Liver (tissue), 9 donors: Measurements from ENCODE around the gene MSH4. TPM values are rescaled to one million over a fixed set of nuclear protein-coding genes. Genes with fewer than 3 reads are reported as not detected.
"Not testable (repeated sequence)": the region's sequence is repeated elsewhere in the genome, so short reads cannot be mapped to it uniquely, and the experiment has no call there.

Experiments
- DNase-seq: peaks from one replicate; pipeline ENCODE4 v3.0.0-alpha.2; 2017; ENCODE audit warnings: low spot score
- H3K27ac ChIP-seq, 2 donors: one replicate each; pipeline ENCODE4 v1.7.0; 2013; ENCODE audit warnings: inconsistent platforms in 2 of 2, low read length in 2 of 2, control low read depth in 1 of 2, low read depth in 1 of 2, mild to moderate bottlenecking in 1 of 2
- H3K27me3 ChIP-seq, 4 donors: one replicate each; pipeline versions ENCODE4 v1.6.1 to v1.7.0; 2013; ENCODE audit warnings: low read length in 3 of 4, inconsistent platforms in 1 of 4, mild to moderate bottlenecking in 1 of 4, moderate library complexity in 1 of 4; ENCODE audit not compliant: control insufficient read depth in 4 of 4, insufficient read depth in 4 of 4
- H3K36me3 ChIP-seq, 4 donors: one replicate each; pipeline versions ENCODE4 v1.6.1 to v1.7.0; 2013; ENCODE audit warnings: low read length in 3 of 4, mild to moderate bottlenecking in 3 of 4, low read depth in 1 of 4, moderate library complexity in 1 of 4; ENCODE audit not compliant: control insufficient read depth in 4 of 4, insufficient read depth in 3 of 4
- H3K4me1 ChIP-seq, 4 donors: one replicate each; pipeline versions ENCODE4 v1.6.1 to v1.7.0; 2013; ENCODE audit warnings: low read length in 3 of 4, mild to moderate bottlenecking in 3 of 4, moderate library complexity in 1 of 4; ENCODE audit not compliant: control insufficient read depth in 4 of 4, insufficient read depth in 4 of 4
- H3K4me3 ChIP-seq, 3 donors: one replicate each; pipeline versions ENCODE4 v1.6.1 to v1.7.0; 2013; ENCODE audit warnings: low read length in 3 of 3, control low read depth in 1 of 3, low read depth in 1 of 3, mild to moderate bottlenecking in 1 of 3
- H3K9ac ChIP-seq, 2 donors: one replicate each; pipeline ENCODE4 v1.7.0; 2013; ENCODE audit warnings: low read length in 2 of 2, mild to moderate bottlenecking in 2 of 2, moderate library complexity in 2 of 2, control low read depth in 1 of 2, low read depth in 1 of 2
- H3K9me3 ChIP-seq, 4 donors: one replicate each; pipeline versions ENCODE4 v1.6.1 to v1.7.0; 2013; ENCODE audit warnings: low read length in 3 of 4; ENCODE audit not compliant: control insufficient read depth in 4 of 4
- EGR1 ChIP-seq, 2 donors: IDR thresholded peaks; 2 replicates each; pipeline ENCODE4 v1.6.1; 2016 to 2018; ENCODE audit warnings: antibody characterized with exemption in 2 of 2, low read depth in 2 of 2
- FOXA1 ChIP-seq: IDR thresholded peaks from 2 replicates; pipeline ENCODE4 v1.6.1; 2016; ENCODE audit warnings: antibody characterized with exemption
- FOXA2 ChIP-seq: IDR thresholded peaks from 2 replicates; pipeline ENCODE4 v1.6.1; 2016; ENCODE audit warnings: antibody characterized with exemption
- HNF4A ChIP-seq, 2 donors: conservative IDR thresholded peaks; 2 replicates each; pipeline ENCODE4 v1.6.1; 2016; ENCODE audit warnings: antibody characterized with exemption in 2 of 2, mild to moderate bottlenecking in 2 of 2
- JUND ChIP-seq, 2 donors: IDR thresholded peaks; 2 replicates each; pipeline ENCODE4 v1.6.1; 2016; ENCODE audit warnings: antibody characterized with exemption in 2 of 2
- NR2F2 ChIP-seq: IDR thresholded peaks from 2 replicates; pipeline ENCODE4 v1.6.1; 2016; ENCODE audit warnings: antibody characterized with exemption
- RAD21 ChIP-seq, 2 donors: IDR thresholded peaks; 2 replicates each; pipeline ENCODE4 v1.6.1; 2016; ENCODE audit warnings: antibody characterized with exemption in 2 of 2, mild to moderate bottlenecking in 2 of 2
- RXRA ChIP-seq, 2 donors: IDR thresholded peaks; 2 replicates each; pipeline ENCODE4 v1.6.1; 2017 to 2018; ENCODE audit warnings: antibody characterized with exemption in 2 of 2, mild to moderate bottlenecking in 1 of 2
- SP1 ChIP-seq: IDR thresholded peaks from 2 replicates; pipeline ENCODE4 v1.6.1; 2018; ENCODE audit warnings: antibody characterized with exemption, mild to moderate bottlenecking
- TAF1 ChIP-seq: conservative IDR thresholded peaks from 2 replicates; pipeline ENCODE4 v1.6.1; 2016; ENCODE audit warnings: antibody characterized with exemption, mild to moderate bottlenecking
- YY1 ChIP-seq: IDR thresholded peaks from 2 replicates; pipeline ENCODE4 v1.6.1; 2016; ENCODE audit warnings: antibody characterized with exemption, mild to moderate bottlenecking
- whole genome bisulfite sequencing: extraction: QIAGEN DNeasy Blood & Tissue Kit; methylation state at CpG from one replicate; pipeline ENCODE4 v1.1.7; 2013; 5-methylcytosine and 5-hydroxymethylcytosine counted together
- polyA plus RNA-seq, 2 donors: library from polyadenylated mRNA; stranded (reverse) in 1 of 2; unstranded in 1 of 2; fragments of 200-250 nt in 1 of 2; fragments of >200 nt in 1 of 2; fragmentation: Nextera tagmentation in 1 of 2; extraction: Ambion mirVana in 1 of 2; gene quantifications; one replicate each; pipeline versions ENCODE4 v1.2.1 to v1.2.3, GENCODE V29; 2013 to 2015
- total RNA-seq, 2 donors: library from RNA; depleted of rRNA; stranded (reverse); fragments of >200 nt; gene quantifications; one replicate each; pipeline ENCODE4 v1.2.3, GENCODE V29; 2014
- TF ChIP-seq, protein P1 (sequence below): fragments of 150-350 bp; IDR thresholded peaks from 2 replicates; pipeline ENCODE4 v1.5.1; 2017; ENCODE audit warnings: improper control_type of control experiment, low read depth, low read length; ENCODE audit not compliant: missing input control
- TF ChIP-seq, protein P2 (sequence below): IDR thresholded peaks from 2 replicates; pipeline ENCODE4 v1.6.1; 2016; ENCODE audit warnings: antibody characterized with exemption
- donor health status: healthy.
- donor health status: healthy.
- donor health status: healthy.
- donor health status: healthy.
- donor health status: healthy.

The MSH4 gene
- total RNA-seq (under 1 TPM; 0.08 to 0.14 TPM), polyA plus RNA-seq (not detected)

DNA sequence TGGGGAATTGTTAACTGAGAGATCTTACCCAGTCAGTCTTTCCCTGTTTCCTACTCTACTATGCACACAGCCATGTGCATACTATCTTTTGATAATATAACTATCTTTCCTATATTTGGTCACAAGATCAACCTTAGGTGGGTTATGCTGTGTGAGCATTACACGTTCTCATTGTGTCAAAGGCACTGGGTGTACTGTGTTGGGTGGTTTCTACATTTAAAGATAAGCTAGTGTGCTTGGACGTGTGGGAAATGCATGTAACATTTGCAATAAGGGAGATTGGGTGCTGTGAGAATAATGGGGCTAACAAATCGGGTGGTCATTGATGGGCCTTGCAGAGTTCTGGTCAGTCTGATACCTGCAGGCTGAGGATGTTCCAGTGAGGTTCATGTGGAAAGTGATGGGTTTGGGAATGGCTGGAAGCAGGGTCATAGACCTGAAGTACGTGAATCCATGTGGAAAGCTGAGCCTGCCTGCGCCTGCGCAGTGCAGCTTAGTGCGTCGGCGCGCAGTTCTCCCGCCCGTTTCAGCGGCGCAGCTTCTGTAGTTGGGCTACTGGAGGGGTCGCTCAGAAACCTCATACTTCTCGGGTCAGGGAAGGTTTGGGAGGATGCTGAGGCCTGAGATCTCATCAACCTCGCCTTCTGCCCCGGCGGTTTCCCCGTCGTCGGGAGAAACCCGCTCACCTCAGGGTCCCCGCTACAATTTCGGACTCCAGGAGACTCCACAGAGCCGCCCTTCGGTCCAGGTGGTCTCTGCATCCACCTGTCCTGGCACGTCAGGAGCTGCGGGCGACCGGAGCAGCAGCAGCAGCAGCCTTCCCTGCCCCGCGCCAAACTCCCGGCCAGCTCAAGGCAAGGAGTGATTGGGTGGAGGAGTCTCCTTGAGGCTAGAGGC is at the start of gene MSH4:
TSS of gene MSH4 (plus strand) at position 507 of the 897 bp plus-strand sequence. CDS start at position 611, 104 bp downstream.
- Histone ChIP-seq H3K4me3 (no peak within 1 kb of the TSS), H3K9ac (no peak within 1 kb of the TSS), H3K27me3 (no peaks in the 10 kb centered on the region), H3K4me1 (no peaks in the 10 kb centered on the region), H3K27ac (no peak within 1 kb of the TSS), H3K36me3 (peaks cover 11 to 46% (median 38%) of the 10 kb centered on the region in 4 donors), H3K9me3 (no peaks in the 10 kb centered on the region)
- DNase-seq = no peak
- TF ChIP-seq HNF4A (conservative IDR thresholded peaks at IDR 0.05) = no peak
- no peak for TF ChIP-seq FOXA1
- no peak for TF ChIP-seq SP1
- no peak for TF ChIP-seq NR2F2
- TF ChIP-seq FOXA2 = no peak
- TF ChIP-seq RXRA (IDR thresholded peaks at IDR 0.05) = no peak
- TF ChIP-seq RAD21 (IDR thresholded peaks at IDR 0.05) = no peak
- no peak for TF ChIP-seq JUND (IDR thresholded peaks at IDR 0.05)
- TF ChIP-seq EGR1 (IDR thresholded peaks at IDR 0.05; ENCODE audit: low read depth in 2 of 2) = no peak
- TF ChIP-seq, protein P1, sequence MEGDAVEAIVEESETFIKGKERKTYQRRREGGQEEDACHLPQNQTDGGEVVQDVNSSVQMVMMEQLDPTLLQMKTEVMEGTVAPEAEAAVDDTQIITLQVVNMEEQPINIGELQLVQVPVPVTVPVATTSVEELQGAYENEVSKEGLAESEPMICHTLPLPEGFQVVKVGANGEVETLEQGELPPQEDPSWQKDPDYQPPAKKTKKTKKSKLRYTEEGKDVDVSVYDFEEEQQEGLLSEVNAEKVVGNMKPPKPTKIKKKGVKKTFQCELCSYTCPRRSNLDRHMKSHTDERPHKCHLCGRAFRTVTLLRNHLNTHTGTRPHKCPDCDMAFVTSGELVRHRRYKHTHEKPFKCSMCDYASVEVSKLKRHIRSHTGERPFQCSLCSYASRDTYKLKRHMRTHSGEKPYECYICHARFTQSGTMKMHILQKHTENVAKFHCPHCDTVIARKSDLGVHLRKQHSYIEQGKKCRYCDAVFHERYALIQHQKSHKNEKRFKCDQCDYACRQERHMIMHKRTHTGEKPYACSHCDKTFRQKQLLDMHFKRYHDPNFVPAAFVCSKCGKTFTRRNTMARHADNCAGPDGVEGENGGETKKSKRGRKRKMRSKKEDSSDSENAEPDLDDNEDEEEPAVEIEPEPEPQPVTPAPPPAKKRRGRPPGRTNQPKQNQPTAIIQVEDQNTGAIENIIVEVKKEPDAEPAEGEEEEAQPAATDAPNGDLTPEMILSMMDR = no peak
- TF ChIP-seq YY1 = no peak
- TF ChIP-seq, protein P2, sequence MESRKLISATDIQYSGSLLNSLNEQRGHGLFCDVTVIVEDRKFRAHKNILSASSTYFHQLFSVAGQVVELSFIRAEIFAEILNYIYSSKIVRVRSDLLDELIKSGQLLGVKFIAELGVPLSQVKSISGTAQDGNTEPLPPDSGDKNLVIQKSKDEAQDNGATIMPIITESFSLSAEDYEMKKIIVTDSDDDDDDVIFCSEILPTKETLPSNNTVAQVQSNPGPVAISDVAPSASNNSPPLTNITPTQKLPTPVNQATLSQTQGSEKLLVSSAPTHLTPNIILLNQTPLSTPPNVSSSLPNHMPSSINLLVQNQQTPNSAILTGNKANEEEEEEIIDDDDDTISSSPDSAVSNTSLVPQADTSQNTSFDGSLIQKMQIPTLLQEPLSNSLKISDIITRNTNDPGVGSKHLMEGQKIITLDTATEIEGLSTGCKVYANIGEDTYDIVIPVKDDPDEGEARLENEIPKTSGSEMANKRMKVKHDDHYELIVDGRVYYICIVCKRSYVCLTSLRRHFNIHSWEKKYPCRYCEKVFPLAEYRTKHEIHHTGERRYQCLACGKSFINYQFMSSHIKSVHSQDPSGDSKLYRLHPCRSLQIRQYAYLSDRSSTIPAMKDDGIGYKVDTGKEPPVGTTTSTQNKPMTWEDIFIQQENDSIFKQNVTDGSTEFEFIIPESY = no peak
- TF ChIP-seq TAF1 = no peak
- WGBS = 80% methylated on average over 34 of the region's 34 CpGs

DNA sequence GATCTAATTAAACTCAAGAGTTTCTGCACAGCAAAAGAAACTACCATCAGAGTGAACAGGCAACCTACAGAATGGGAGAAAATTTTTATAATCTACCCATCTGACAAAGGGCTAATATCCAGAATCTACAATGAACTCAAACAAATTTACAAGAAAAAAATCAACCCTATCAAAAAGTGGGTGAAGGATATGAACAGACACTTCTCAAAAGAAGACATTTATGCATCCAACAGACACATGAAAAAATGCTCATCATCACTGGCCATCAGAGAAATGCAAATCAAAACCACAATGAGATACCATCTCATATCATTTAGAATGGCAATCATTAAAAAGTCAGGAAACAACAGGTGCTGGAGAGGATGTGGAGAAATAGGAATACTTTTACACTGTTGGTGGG is 39.5 kb upstream of the MSH4 start:
- not testable (repeated sequence) for H3K4me1 ChIP-seq, H3K27ac ChIP-seq, H3K4me3 ChIP-seq, H3K9me3 ChIP-seq, DNase-seq, H3K9ac ChIP-seq, H3K27me3 ChIP-seq
- peaks cover 0 to 27% (median 19%) of the 10 kb centered on the region in 4 donors for H3K36me3 ChIP-seq

DNA sequence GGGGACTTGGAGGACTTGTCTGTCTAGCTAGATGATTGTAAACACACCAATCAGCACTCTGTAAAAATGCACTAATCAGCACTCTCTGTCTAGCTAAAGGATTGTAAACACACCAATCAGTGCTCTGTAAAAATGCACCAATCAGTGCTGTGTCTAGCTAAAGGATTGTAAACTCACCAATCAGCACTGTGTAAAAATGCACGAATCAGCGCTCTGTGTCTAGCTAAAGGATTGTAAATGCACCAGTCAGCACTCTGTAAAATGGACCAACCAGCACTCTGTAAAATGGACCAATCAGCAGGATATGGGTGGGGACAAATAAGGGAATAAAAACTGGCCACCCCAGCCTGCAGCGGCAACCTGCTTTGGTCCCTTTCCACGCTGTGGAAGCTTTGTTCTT is 38.1 kb upstream of the MSH4 start:
- not testable (repeated sequence) for H3K9me3 ChIP-seq, DNase-seq, H3K4me1 ChIP-seq, H3K27me3 ChIP-seq, H3K9ac ChIP-seq, H3K27ac ChIP-seq, H3K4me3 ChIP-seq
- peaks cover 0 to 19% (median 15%) of the 10 kb centered on the region in 4 donors for H3K36me3 ChIP-seq
- 89% methylated on average over 4 of the region's 4 CpGs for WGBS
